ENCODE measurements around the gene RAD51B.

Gene RAD51B

GRCh38 chr14:68726093-68726695 lies 906.6 kb downstream of the RAD51B start:
- DNase-seq: no peak

- DNase-seq: no peak
These were observed 907.9 kb downstream of the RAD51B start for GRCh38 chr14:68727315-68728047.

GRCh38 chr14:68728342-68729106 lies 908.9 kb downstream of the RAD51B start:
- no peak for DNase-seq

- no peak for DNase-seq
These were observed 910.0 kb downstream of the RAD51B start for GRCh38 chr14:68729556-68729955.

GRCh38 chr14:68730348-68730747 lies 910.8 kb downstream of the RAD51B start:
- DNase-seq: no peak

- DNase-seq: no peak
These were observed 911.3 kb downstream of the RAD51B start for GRCh38 chr14:68730811-68731425.

GRCh38 chr14:68733086-68733914 lies 913.7 kb downstream of the RAD51B start:
- no peak for DNase-seq

- no peak for DNase-seq
These were observed 914.7 kb downstream of the RAD51B start for GRCh38 chr14:68734231-68734732.

- no peak for DNase-seq
These were observed 916.3 kb downstream of the RAD51B start for GRCh38 chr14:68735856-68736255.

- no peak for DNase-seq
These were observed 916.9 kb downstream of the RAD51B start for GRCh38 chr14:68736471-68736871.

GRCh38 chr14:68737086-68737485 lies 917.5 kb downstream of the RAD51B start:
- no peak for DNase-seq

GRCh38 chr14:68738559-68738958 lies 919.0 kb downstream of the RAD51B start:
- DNase-seq: no peak

- no peak for DNase-seq
These were observed 920.1 kb downstream of the RAD51B start for GRCh38 chr14:68739701-68740100.

- DNase-seq: no peak
These were observed 921.4 kb downstream of the RAD51B start for GRCh38 chr14:68740788-68741476.

GRCh38 chr14:68741477-68741791 lies 921.9 kb downstream of the RAD51B start:
- DNase-seq: no peak

- no peak for DNase-seq
These were observed 922.4 kb downstream of the RAD51B start for GRCh38 chr14:68741839-68742470.

- no peak for DNase-seq
These were observed 925.0 kb downstream of the RAD51B start for GRCh38 chr14:68744613-68745012.

- DNase-seq: no peak
These were observed 927.8 kb downstream of the RAD51B start for GRCh38 chr14:68747393-68747792.

- DNase-seq: no peak
These were observed 928.7 kb downstream of the RAD51B start for GRCh38 chr14:68748260-68748659.

- no peak for DNase-seq
These were observed 929.1 kb downstream of the RAD51B start for GRCh38 chr14:68748691-68749090.
